Astrocyte (in vitro differentiated cells and primary cell): ENCODE measurements around the gene WSB1. TPM values are rescaled to one million over a fixed set of nuclear protein-coding genes. Genes with fewer than 3 reads are reported as not detected.
"Not testable (repeated sequence)": the region's sequence is repeated elsewhere in the genome, so short reads cannot be mapped to it uniquely, and the experiment has no call there.

Experiments used
- DNase-seq: peaks from one replicate; pipeline ENCODE4 v3.0.0-alpha.2; 2010; ENCODE audit warnings: low read depth
- FAIRE-seq: peaks from 2 replicates; lab custom pipeline; 2011; peaks lifted over from hg19 to GRCh38; lab: Jason Lieb, UNC
- H2AFZ ChIP-seq: 2 replicates; pipeline ENCODE4 v1.6.0; 2012; ENCODE audit warnings: low read depth, low read length, inconsistent platforms
- H3K27ac ChIP-seq: 2 replicates; pipeline ENCODE4 v1.5.1; 2011; ENCODE audit warnings: low read depth, low read length, inconsistent platforms
- H3K27me3 ChIP-seq: 2 replicates; pipeline ENCODE4 v1.6.0; 2011; ENCODE audit warnings: low read length, inconsistent platforms; ENCODE audit not compliant: insufficient read depth
- H3K36me3 ChIP-seq: 2 replicates; pipeline ENCODE4 v1.5.1; 2011; ENCODE audit warnings: low read length, inconsistent platforms; ENCODE audit not compliant: insufficient read depth
- H3K4me1 ChIP-seq: 2 replicates; pipeline ENCODE4 v1.5.1; 2011; ENCODE audit warnings: low read length, inconsistent platforms; ENCODE audit not compliant: insufficient read depth
- H3K4me2 ChIP-seq: 2 replicates; pipeline ENCODE4 v1.6.0; 2012; ENCODE audit warnings: low read length, inconsistent platforms
- H3K4me3 ChIP-seq: 2 replicates; pipeline ENCODE4 v1.5.1; 2011; ENCODE audit warnings: low read depth, mild to moderate bottlenecking, low read length, inconsistent platforms; ENCODE audit not compliant: insufficient read depth
- H3K79me2 ChIP-seq: 2 replicates; pipeline ENCODE4 v1.6.0; 2012; ENCODE audit warnings: mild to moderate bottlenecking, low read length, inconsistent platforms; ENCODE audit not compliant: insufficient read depth
- H3K9ac ChIP-seq: 2 replicates; pipeline ENCODE4 v1.6.0; 2012; ENCODE audit warnings: mild to moderate bottlenecking, low read length, inconsistent platforms
- H3K9me3 ChIP-seq: 2 replicates; pipeline ENCODE4 v1.5.1; 2012; ENCODE audit warnings: low read depth, mild to moderate bottlenecking, low read length, inconsistent platforms; ENCODE audit not compliant: insufficient read depth
- H4K20me1 ChIP-seq: 2 replicates; pipeline ENCODE4 v1.6.0; 2012; ENCODE audit warnings: low read length, inconsistent platforms; ENCODE audit not compliant: insufficient read depth
- H3K27ac Mint-ChIP-seq: one replicate; pipeline ENCODE4 v1.8.0; 2021; ENCODE audit warnings: mild to moderate bottlenecking, mixed read lengths; ENCODE audit not compliant: unreplicated experiment
- H3K27me3 Mint-ChIP-seq: one replicate; pipeline ENCODE4 v1.8.0; 2021; ENCODE audit warnings: low read depth, mixed read lengths; ENCODE audit not compliant: unreplicated experiment
- H3K36me3 Mint-ChIP-seq: one replicate; pipeline ENCODE4 v1.8.0; 2021; ENCODE audit warnings: low read depth, mixed read lengths; ENCODE audit not compliant: unreplicated experiment
- H3K4me1 Mint-ChIP-seq: one replicate; pipeline ENCODE4 v1.8.0; 2021; ENCODE audit warnings: low read depth, mixed read lengths; ENCODE audit not compliant: unreplicated experiment
- H3K4me3 Mint-ChIP-seq: one replicate; pipeline ENCODE4 v1.8.0; 2021; ENCODE audit warnings: mild to moderate bottlenecking, moderate library complexity, mixed read lengths; ENCODE audit not compliant: unreplicated experiment
- H3K9me3 Mint-ChIP-seq: one replicate; pipeline ENCODE4 v1.8.0; 2021; ENCODE audit warnings: mild to moderate bottlenecking, mixed read lengths; ENCODE audit not compliant: unreplicated experiment
- CTCF ChIP-seq: IDR thresholded peaks from 2 replicates; pipeline ENCODE4 v1.5.1; 2011; ENCODE audit warnings: low read depth, mild to moderate bottlenecking, inconsistent platforms, low read length, moderate library complexity; ENCODE audit not compliant: insufficient read depth
- EZH2 ChIP-seq: IDR thresholded peaks from 2 replicates; pipeline ENCODE4 v1.6.1; 2012; ENCODE audit warnings: mild to moderate bottlenecking, low read length, inconsistent platforms; ENCODE audit not compliant: insufficient read depth
- total RNA-seq: library from RNA; stranded (reverse); gene quantifications from 2 replicates; pipeline ENCODE4 v1.2.1, GENCODE V29; 2021

WSB1 gene
- total RNA-seq, 1 donor from 2014 or later: 217 TPM

GRCh38 chr17:27247958-27248342, 46.0 kb upstream of the WSB1 start:
- Mint-ChIP-seq H3K27me3 (peaks cover 19% of the 10 kb centered on the region), H3K9me3 (peaks cover 7% of the 10 kb centered on the region), H3K27ac (no peak overlapping the region), H3K4me1 (peaks cover 5% of the 10 kb centered on the region), H3K4me3 (no peak overlapping the region), H3K36me3 (peaks cover under 1% of the 10 kb centered on the region)
- Histone ChIP-seq H3K4me2 (no peak overlapping the region), H3K27me3 (no peaks in the 10 kb centered on the region), H3K4me1 (no peaks in the 10 kb centered on the region), H2AFZ (no peak overlapping the region), H3K9ac (no peak overlapping the region), H3K9me3 (no peaks in the 10 kb centered on the region), H3K4me3 (no peak overlapping the region), H3K79me2 (no peaks in the 10 kb centered on the region), H4K20me1 (no peaks in the 10 kb centered on the region), H3K36me3 (no peaks in the 10 kb centered on the region), H3K27ac (no peak overlapping the region)
- TF ChIP-seq CTCF: no peak
- no peak for TF ChIP-seq EZH2
- FAIRE-seq (no peak), DNase-seq (no peak)

GRCh38 chr17:27250791-27251190, 43.1 kb upstream of the WSB1 start:
- H3K27ac ChIP-seq, H3K36me3 ChIP-seq, H3K4me1 Mint-ChIP-seq, H3K4me2 ChIP-seq, DNase-seq, H3K27ac Mint-ChIP-seq, H3K9ac ChIP-seq, H3K79me2 ChIP-seq, H3K4me3 Mint-ChIP-seq, H3K4me1 ChIP-seq, H3K36me3 Mint-ChIP-seq, H4K20me1 ChIP-seq, H2AFZ ChIP-seq, H3K9me3 ChIP-seq, H3K27me3 ChIP-seq, H3K4me3 ChIP-seq, FAIRE-seq, H3K9me3 Mint-ChIP-seq: not testable (repeated sequence)
- H3K27me3 Mint-ChIP-seq: peaks cover 19% of the 10 kb centered on the region

- H3K9me3 Mint-ChIP-seq: peaks cover 11% of the 10 kb centered on the region
- H4K20me1 ChIP-seq: not testable (repeated sequence)
These were observed 39.1 kb upstream of the WSB1 start for GRCh38 chr17:27254802-27255201.

More at GRCh38 chr17:27254802-27255201, 39.1 kb upstream of the WSB1 start:
- H3K27me3 ChIP-seq, H3K79me2 ChIP-seq, H3K27ac Mint-ChIP-seq, H3K4me1 ChIP-seq, DNase-seq, H3K9me3 ChIP-seq, H3K4me3 Mint-ChIP-seq, H3K36me3 Mint-ChIP-seq, H3K9ac ChIP-seq, H3K4me2 ChIP-seq, H2AFZ ChIP-seq, H3K36me3 ChIP-seq, H3K4me1 Mint-ChIP-seq, H3K4me3 ChIP-seq, H3K27ac ChIP-seq, FAIRE-seq: not testable (repeated sequence)
- peaks cover 19% of the 10 kb centered on the region for H3K27me3 Mint-ChIP-seq
